Esophagus muscularis mucosa (tissue), 4 donors: ENCODE results near the gene NPAS3. TPM values are rescaled to one million over a fixed set of nuclear protein-coding genes. Genes with fewer than 3 reads are reported as not detected.

Experiments
- DNase-seq: peaks from one replicate; pipeline ENCODE4 v3.0.0-alpha.2; 2017; ENCODE audit errors: extremely low spot score
- H3K27ac ChIP-seq, 4 donors: fragments of 200-600 bp; sonication (generic); replicated peaks in 1 of 4; 1 replicate in 3 of 4; 2 replicates in 1 of 4; pipeline ENCODE4 v1.5.1; 2016 to 2019; ENCODE audit warnings: mild to moderate bottlenecking in 1 of 4
- H3K27me3 ChIP-seq, 4 donors: fragments of 200-600 bp; sonication (generic); one replicate each; pipeline versions ENCODE4 v1.5.1 to v1.6.0; 2016 to 2019
- H3K36me3 ChIP-seq, 4 donors: fragments of 200-600 bp; sonication (generic); one replicate each; pipeline ENCODE4 v1.5.1; 2016 to 2019
- H3K4me1 ChIP-seq, 4 donors: fragments of 200-600 bp; sonication (generic); one replicate each; pipeline ENCODE4 v1.5.1; 2016 to 2019
- H3K4me3 ChIP-seq, 4 donors: fragments of 200-600 bp; sonication (generic); 1 replicate in 2 of 4; 2 replicates in 2 of 4; pipeline ENCODE4 v1.5.1; 2016 to 2019; ENCODE audit warnings: mild to moderate bottlenecking in 4 of 4, moderate library complexity in 1 of 4
- H3K9me3 ChIP-seq, 4 donors: fragments of 200-600 bp; sonication (generic); 1 replicate in 3 of 4; 2 replicates in 1 of 4; pipeline ENCODE4 v1.5.1; 2016 to 2019
- EP300 ChIP-seq: sonication (generic); formaldehyde crosslinking; IDR thresholded peaks from one replicate; pipeline ENCODE4 v1.6.1; 2017; ENCODE audit warnings: antibody characterized with exemption
- POLR2A ChIP-seq: fragments of 450-650 bp; IDR thresholded peaks from one replicate; pipeline ENCODE4 v1.6.1; 2017; ENCODE audit warnings: antibody characterized with exemption, moderate library complexity, mild to moderate bottlenecking, low read depth
- POLR2AphosphoS5 ChIP-seq, 2 donors: sonication (generic); formaldehyde crosslinking; IDR thresholded peaks; one replicate each; pipeline ENCODE4 v1.6.1; 2017; ENCODE audit warnings: antibody characterized with exemption in 2 of 2
- WGBS: methylation state at CpG from one replicate; pipeline ENCODE4 v1.1.5; 2018; 5-methylcytosine and 5-hydroxymethylcytosine counted together
- intact Hi-C: fragments of 100-400 bp; cut with DNase I; formaldehyde crosslinking; loops from one replicate; pipeline ENCODE4 v1.15.1; 2023
- total RNA-seq, 4 donors: library from RNA; depleted of rRNA; stranded (reverse); fragments of >200 nt; gene quantifications; one replicate each; pipeline versions ENCODE4 v1.1.0 to v1.2.1, GENCODE V29; 2016
- TF ChIP-seq, protein P1 (sequence below), 3 experiments: fragments of 200-600 bp in 2 of 3; fragments of 450-650 bp in 1 of 3; sonication (generic) in 2 of 3; IDR thresholded peaks; one replicate each; pipeline ENCODE4 v1.5.1; 2017 to 2019; ENCODE audit warnings: antibody characterized with exemption in 3 of 3, mild to moderate bottlenecking in 2 of 3, moderate library complexity in 1 of 3

NPAS3 gene
- total RNA-seq, 4 donors from 2014 or later = 3.3 to 7.3 (median 5.8) TPM

DNA sequence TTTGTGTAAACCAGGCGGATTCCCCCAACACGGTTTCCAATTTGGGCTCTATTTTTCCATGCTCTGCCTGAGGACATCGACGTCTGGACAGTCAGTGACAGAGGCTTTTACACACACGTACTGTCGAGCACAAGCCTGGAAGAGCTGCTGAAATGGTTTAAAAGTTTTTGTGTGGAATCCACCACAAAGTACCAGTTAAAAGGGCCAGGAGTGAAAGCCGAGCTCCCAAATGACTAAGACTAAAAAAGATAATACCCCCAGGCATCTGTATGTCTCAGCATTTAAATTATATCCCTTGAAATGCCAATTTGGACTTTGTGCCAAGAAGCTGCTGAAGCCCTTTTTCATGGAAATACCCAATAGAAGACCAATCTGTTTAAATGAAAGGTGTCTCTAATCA lies 839.0 kb downstream of the NPAS3 start:
- H3K36me3 ChIP-seq = no peaks in the 10 kb centered on the region
- H3K27ac ChIP-seq = no peak overlapping the region
- intact Hi-C loops = no loop called here
- H3K9me3 ChIP-seq = no peaks in the 10 kb centered on the region
- TF ChIP-seq, protein P1, sequence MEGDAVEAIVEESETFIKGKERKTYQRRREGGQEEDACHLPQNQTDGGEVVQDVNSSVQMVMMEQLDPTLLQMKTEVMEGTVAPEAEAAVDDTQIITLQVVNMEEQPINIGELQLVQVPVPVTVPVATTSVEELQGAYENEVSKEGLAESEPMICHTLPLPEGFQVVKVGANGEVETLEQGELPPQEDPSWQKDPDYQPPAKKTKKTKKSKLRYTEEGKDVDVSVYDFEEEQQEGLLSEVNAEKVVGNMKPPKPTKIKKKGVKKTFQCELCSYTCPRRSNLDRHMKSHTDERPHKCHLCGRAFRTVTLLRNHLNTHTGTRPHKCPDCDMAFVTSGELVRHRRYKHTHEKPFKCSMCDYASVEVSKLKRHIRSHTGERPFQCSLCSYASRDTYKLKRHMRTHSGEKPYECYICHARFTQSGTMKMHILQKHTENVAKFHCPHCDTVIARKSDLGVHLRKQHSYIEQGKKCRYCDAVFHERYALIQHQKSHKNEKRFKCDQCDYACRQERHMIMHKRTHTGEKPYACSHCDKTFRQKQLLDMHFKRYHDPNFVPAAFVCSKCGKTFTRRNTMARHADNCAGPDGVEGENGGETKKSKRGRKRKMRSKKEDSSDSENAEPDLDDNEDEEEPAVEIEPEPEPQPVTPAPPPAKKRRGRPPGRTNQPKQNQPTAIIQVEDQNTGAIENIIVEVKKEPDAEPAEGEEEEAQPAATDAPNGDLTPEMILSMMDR (IDR thresholded peaks at IDR 0.05) = no peak
- TF ChIP-seq POLR2AphosphoS5 (IDR thresholded peaks at IDR 0.05) = no peak
- TF ChIP-seq EP300 = no peak
- no peak for TF ChIP-seq POLR2A
- no peak for DNase-seq
- no peaks in the 10 kb centered on the region for H3K27me3 ChIP-seq
- WGBS = 46% methylated on average over 7 of the region's 7 CpGs
- H3K4me3 ChIP-seq = no peak overlapping the region
- peaks cover 0 to 17% (median 4%) of the 10 kb centered on the region in 4 donors for H3K4me1 ChIP-seq

GRCh38 chr14:33780035-33780434 lies 841.4 kb downstream of the NPAS3 start:
- no peak for TF ChIP-seq EP300
- TF ChIP-seq, protein P1 (IDR thresholded peaks at IDR 0.05) = no peak
- no peak for TF ChIP-seq POLR2AphosphoS5 (IDR thresholded peaks at IDR 0.05)
- no peak for TF ChIP-seq POLR2A
- intact Hi-C loops = no loop called here
- no peak overlapping the region for H3K4me3 ChIP-seq
- H3K36me3 ChIP-seq = no peaks in the 10 kb centered on the region
- no peaks in the 10 kb centered on the region for H3K9me3 ChIP-seq
- no peaks in the 10 kb centered on the region for H3K27me3 ChIP-seq
- 78% methylated on average over 4 of the region's 4 CpGs for WGBS
- no peak for DNase-seq
- H3K27ac ChIP-seq = no peak overlapping the region
- H3K4me1 ChIP-seq = peaks cover 0 to 17% (median 1%) of the 10 kb centered on the region in 4 donors

- no peak for TF ChIP-seq POLR2A
- TF ChIP-seq, protein P1 (IDR thresholded peaks at IDR 0.05) = no peak
- no peak for TF ChIP-seq EP300
- no peak for TF ChIP-seq POLR2AphosphoS5 (IDR thresholded peaks at IDR 0.05)
- Histone ChIP-seq H3K4me3 (no peak overlapping the region), H3K36me3 (no peaks in the 10 kb centered on the region), H3K27ac (no peak overlapping the region), H3K9me3 (no peaks in the 10 kb centered on the region), H3K27me3 (no peaks in the 10 kb centered on the region), H3K4me1 (peaks cover 0 to 17% (median 0%) of the 10 kb centered on the region in 4 donors)
- DNase-seq = no peak
- WGBS = 44% methylated on average over 2 of the region's 2 CpGs
- intact Hi-C loops = no loop called here
Observed at GRCh38 chr14:33781236-33781635, 842.6 kb downstream of the NPAS3 start.

DNA sequence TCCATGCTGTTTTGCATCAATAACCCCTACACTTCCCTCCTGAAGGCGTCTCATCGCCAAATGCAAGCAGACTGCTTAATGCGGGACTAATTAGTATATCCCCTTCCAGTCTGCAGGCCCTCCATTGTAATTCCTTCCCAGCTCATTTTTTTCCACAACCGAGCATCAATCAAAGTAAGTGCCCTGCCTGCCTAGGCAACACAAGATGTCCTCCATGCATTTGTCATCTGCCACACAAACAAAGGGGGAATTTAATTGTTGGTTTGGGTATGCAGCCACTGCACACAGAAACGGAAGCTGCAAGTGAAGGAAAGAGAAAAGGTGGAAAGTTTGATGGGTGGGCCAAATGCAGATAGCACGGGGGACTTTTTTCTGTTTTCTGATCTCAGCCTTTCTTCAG lies 844.2 kb downstream of the NPAS3 start:
- WGBS = 97% methylated on average over 6 of the region's 6 CpGs

More for the DNA sequence above, 844.2 kb downstream of the NPAS3 start:
- Histone ChIP-seq H3K4me3 (no peak overlapping the region), H3K36me3 (no peaks in the 10 kb centered on the region), H3K27me3 (no peaks in the 10 kb centered on the region), H3K27ac (no peak overlapping the region), H3K9me3 (no peaks in the 10 kb centered on the region), H3K4me1 (peaks cover 0 to 14% (median 0%) of the 10 kb centered on the region in 4 donors)
- no peak for TF ChIP-seq EP300
- TF ChIP-seq POLR2AphosphoS5 (IDR thresholded peaks at IDR 0.05) = no peak
- TF ChIP-seq, protein P1 (IDR thresholded peaks at IDR 0.05) = no peak
- no peak for TF ChIP-seq POLR2A
- intact Hi-C loops = no loop called here
- no peak for DNase-seq
